Mesendoderm (in vitro differentiated cells): ENCODE results near the gene AQP9. TPM values are rescaled to one million over a fixed set of nuclear protein-coding genes. Genes with fewer than 3 reads are reported as not detected.

Experiments used
- DNase-seq: peaks from one replicate; pipeline ENCODE4 v3.0.0; 2013
- H2AK5ac ChIP-seq: 2 replicates; pipeline ENCODE4 v1.6.1; 2013; ENCODE audit warnings: low read length, inconsistent platforms
- H2BK120ac ChIP-seq: 2 replicates; pipeline ENCODE4 v1.6.1; 2013; ENCODE audit warnings: low read depth, mild to moderate bottlenecking, low read length, moderate library complexity, mixed read lengths
- H2BK15ac ChIP-seq: replicated peaks from 2 replicates; pipeline ENCODE4 v1.6.1; 2013; ENCODE audit warnings: low read depth, mild to moderate bottlenecking, moderate library complexity
- H2BK5ac ChIP-seq: 2 replicates; pipeline ENCODE4 v1.6.1; 2013; ENCODE audit warnings: low read length, inconsistent platforms
- H3K18ac ChIP-seq: 2 replicates; pipeline ENCODE4 v1.6.1; 2013; ENCODE audit warnings: mild to moderate bottlenecking, low read length, mixed read lengths
- H3K23ac ChIP-seq: one replicate; pipeline ENCODE4 v1.6.1; 2013; ENCODE audit warnings: low read length
- H3K27ac ChIP-seq: 2 replicates; pipeline ENCODE4 v1.5.1; 2013; ENCODE audit warnings: low read depth, mild to moderate bottlenecking, inconsistent platforms, low read length, moderate library complexity
- H3K27me3 ChIP-seq: 2 replicates; pipeline ENCODE4 v1.6.1; 2013; ENCODE audit warnings: low read length, control low read depth, mild to moderate bottlenecking, inconsistent platforms; ENCODE audit not compliant: insufficient read depth, poor library complexity
- H3K36me3 ChIP-seq: 2 replicates; pipeline ENCODE4 v1.6.1; 2013; ENCODE audit warnings: low read length, inconsistent platforms; ENCODE audit not compliant: control insufficient read depth, insufficient read depth
- H3K4ac ChIP-seq: one replicate; pipeline ENCODE4 v1.6.1; 2013; ENCODE audit warnings: low read depth, mild to moderate bottlenecking, low read length, moderate library complexity
- H3K4me1 ChIP-seq: 2 replicates; pipeline ENCODE4 v1.6.1; 2013; ENCODE audit warnings: low read depth, low read length, inconsistent platforms; ENCODE audit not compliant: control insufficient read depth
- H3K4me2 ChIP-seq: 2 replicates; pipeline ENCODE4 v1.6.1; 2013; ENCODE audit warnings: low read length
- H3K4me3 ChIP-seq: 2 replicates; pipeline ENCODE4 v1.5.1; 2013; ENCODE audit warnings: mild to moderate bottlenecking, low read length
- H3K56ac ChIP-seq: one replicate; pipeline ENCODE4 v1.6.1; 2013; ENCODE audit warnings: low read length
- H3K79me1 ChIP-seq: 2 replicates; pipeline ENCODE4 v1.6.1; 2013; ENCODE audit warnings: low read length, inconsistent platforms
- H3K79me2 ChIP-seq: 2 replicates; pipeline ENCODE4 v1.6.1; 2013; ENCODE audit warnings: mild to moderate bottlenecking, low read length; ENCODE audit not compliant: control insufficient read depth, insufficient read depth
- H3K9ac ChIP-seq: 2 replicates; pipeline ENCODE4 v1.6.1; 2013; ENCODE audit warnings: low read length, inconsistent platforms
- H4K5ac ChIP-seq: one replicate; pipeline ENCODE4 v1.6.1; 2013; ENCODE audit warnings: low read length
- H4K8ac ChIP-seq: one replicate; pipeline ENCODE4 v1.6.1; 2013; ENCODE audit warnings: low read depth, mild to moderate bottlenecking, control low read depth, low read length, moderate library complexity
- WGBS: extraction: QIAGEN DNeasy Blood & Tissue Kit; methylation state at CpG from one replicate; pipeline ENCODE4 v1.1.7; 2013; ENCODE audit warnings: low lambda C conversion rate, missing lambda C conversion rate; ENCODE audit not compliant: insufficient coverage; ENCODE audit errors: extremely low coverage; 5-methylcytosine and 5-hydroxymethylcytosine counted together
- small RNA-seq: library from polyadenylated mRNA; stranded (forward); fragments of <200 nt; extraction: miRNeasy Mini kit (QIAGEN cat#:217004); gene quantifications from one replicate; pipeline ENCODE3, GENCODE V24; 2013; ENCODE audit not compliant: insufficient read depth

Gene AQP9

DNA sequence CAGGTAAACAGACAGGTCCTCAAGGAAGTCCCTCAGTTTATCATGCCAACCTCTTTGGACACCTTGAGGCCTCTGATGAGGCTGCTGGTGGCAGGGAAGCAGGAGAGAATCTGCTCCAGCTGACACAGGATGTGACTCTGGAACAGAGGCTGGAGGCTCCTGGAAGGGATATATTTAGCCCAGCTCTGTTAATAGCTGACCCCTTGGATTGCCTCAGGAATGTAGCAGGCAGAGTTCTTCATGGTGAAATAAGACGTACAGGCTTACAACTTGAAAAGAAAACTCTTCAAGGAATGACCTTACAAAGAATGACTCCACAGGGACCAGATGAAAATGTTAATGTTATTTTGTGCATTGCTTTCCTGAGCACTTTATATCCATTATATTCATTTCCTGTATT is 90.5 kb downstream of the AQP9 start:
- Histone ChIP-seq H3K4me3 (no peak overlapping the region), H3K27me3 (no peaks in the 10 kb centered on the region), H2BK5ac (no peak overlapping the region), H3K79me1 (no peaks in the 10 kb centered on the region), H3K79me2 (no peaks in the 10 kb centered on the region), H3K56ac (no peak overlapping the region), H4K5ac (no peak overlapping the region), H3K4me1 (peaks cover 5% of the 10 kb centered on the region), H3K9ac (no peak overlapping the region), H2BK15ac (no peak overlapping the region), H3K18ac (peak overlapping the region; percentile 6), H3K36me3 (no peaks in the 10 kb centered on the region), H2AK5ac (no peak overlapping the region), H3K4me2 (no peak overlapping the region), H2BK120ac (peak overlapping the region; percentile 64), H3K4ac (no peak overlapping the region), H3K23ac (no peak overlapping the region), H4K8ac (no peak overlapping the region), H3K27ac (no peak overlapping the region)
- peak; percentile 50 for DNase-seq
- WGBS = no CpG with 5 or more reads among the region's 1 CpG

DNA sequence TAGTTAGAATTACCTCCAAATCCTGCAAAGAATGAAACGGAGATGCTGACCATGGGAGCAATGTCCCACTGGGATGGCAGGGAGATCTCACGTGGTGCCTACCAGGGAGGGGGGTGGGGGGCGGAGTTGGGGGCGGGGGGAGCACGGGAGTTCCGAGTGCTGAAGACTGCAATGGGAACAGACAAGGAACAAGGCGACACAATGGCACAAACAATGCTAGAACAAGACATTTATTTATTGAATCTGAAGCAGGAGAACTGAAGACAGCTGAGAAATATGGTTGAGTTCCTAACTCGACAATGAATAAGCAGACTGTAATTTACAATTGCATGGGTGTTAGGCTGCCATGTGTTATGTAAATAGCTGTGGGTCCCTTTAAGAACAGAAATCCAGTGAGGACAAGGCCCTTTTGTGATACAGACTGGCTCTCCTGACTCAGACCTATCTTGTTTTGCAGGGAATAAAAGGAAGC is 91.2 kb downstream of the AQP9 start:
- Histone ChIP-seq H3K36me3 (no peaks in the 10 kb centered on the region), H3K18ac (no peak overlapping the region), H3K4me1 (peaks cover 5% of the 10 kb centered on the region), H4K5ac (no peak overlapping the region), H2AK5ac (no peak overlapping the region), H3K27me3 (no peaks in the 10 kb centered on the region), H3K4me2 (no peak overlapping the region), H3K27ac (no peak overlapping the region), H2BK15ac (no peak overlapping the region), H2BK120ac (no peak overlapping the region), H3K79me1 (no peaks in the 10 kb centered on the region), H2BK5ac (no peak overlapping the region), H3K9ac (no peak overlapping the region), H3K23ac (no peak overlapping the region), H3K4me3 (no peak overlapping the region), H3K56ac (peak overlapping the region; percentile 43), H3K79me2 (no peaks in the 10 kb centered on the region), H4K8ac (no peak overlapping the region), H3K4ac (no peak overlapping the region)
- DNase-seq = peak; percentile 41
- no CpG with 5 or more reads among the region's 8 CpGs for WGBS

DNA sequence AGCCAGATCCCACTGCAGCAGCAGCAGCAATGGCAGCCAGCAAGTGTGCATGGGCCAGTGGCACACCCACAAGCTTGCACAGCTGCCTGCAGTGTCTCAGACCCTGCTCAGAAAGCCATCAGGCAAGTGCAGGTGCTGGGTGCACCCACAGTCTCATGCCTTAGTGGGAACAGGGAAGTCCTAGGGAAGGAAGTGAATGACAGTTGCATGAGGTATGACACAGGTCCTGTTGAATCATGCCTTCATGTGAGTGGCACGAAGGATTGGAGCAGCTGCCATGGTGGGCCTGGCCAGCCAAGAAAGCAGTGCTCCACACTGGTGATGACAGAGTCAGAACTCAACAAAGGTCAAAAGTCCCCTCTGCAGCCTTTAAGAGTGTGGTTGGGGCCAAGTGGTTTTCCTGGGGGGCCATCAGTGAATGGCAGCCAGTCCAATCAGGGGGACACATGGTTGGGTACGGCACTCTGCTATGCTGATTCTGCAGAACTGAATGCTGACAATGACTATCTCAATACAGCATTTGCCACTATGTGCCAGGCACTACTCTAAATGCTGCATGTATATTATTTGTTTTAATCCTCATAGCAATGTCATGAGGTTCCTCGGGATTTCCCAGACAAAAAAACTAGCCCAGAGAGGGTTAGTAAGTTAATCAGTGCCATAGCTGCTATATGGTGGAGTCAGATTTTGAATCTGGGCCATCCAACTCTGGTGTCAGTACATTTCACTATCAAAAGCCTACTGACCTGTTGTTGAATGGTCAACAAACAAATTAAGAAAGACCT is 94.3 kb downstream of the AQP9 start:
- Histone ChIP-seq H3K4me2 (no peak overlapping the region), H3K4me3 (no peak overlapping the region), H3K27ac (no peak overlapping the region), H3K9ac (no peak overlapping the region), H2BK120ac (no peak overlapping the region), H3K18ac (no peak overlapping the region), H3K79me2 (no peaks in the 10 kb centered on the region), H3K36me3 (no peaks in the 10 kb centered on the region), H2AK5ac (no peak overlapping the region), H4K5ac (no peak overlapping the region), H3K4me1 (peaks cover 5% of the 10 kb centered on the region), H2BK5ac (no peak overlapping the region), H3K23ac (no peak overlapping the region), H3K79me1 (no peaks in the 10 kb centered on the region), H2BK15ac (no peak overlapping the region), H3K4ac (no peak overlapping the region), H3K27me3 (no peaks in the 10 kb centered on the region), H4K8ac (no peak overlapping the region), H3K56ac (no peak overlapping the region)
- no peak for DNase-seq
- WGBS = no CpG with 5 or more reads among the region's 3 CpGs

DNA sequence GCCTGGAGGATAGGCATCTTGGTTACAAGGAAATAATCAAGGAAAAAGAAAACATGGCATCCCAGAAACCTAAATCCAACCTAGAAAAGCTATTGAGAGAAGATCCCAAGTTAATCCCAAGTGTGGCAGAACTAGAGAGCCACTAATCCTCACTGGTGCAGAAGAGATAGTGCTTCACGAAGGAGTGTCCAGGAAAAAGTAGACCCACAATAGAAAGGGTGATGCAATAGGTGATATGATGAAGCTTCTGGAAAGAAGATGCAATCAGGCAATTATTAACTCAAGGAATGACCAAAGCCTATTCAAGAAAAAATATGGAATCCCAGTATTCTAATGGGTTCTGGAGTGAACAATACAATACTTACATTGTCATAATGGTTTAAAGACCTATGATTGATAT is 95.2 kb downstream of the AQP9 start:
- Histone ChIP-seq H3K79me1 (no peaks in the 10 kb centered on the region), H2BK15ac (no peak overlapping the region), H3K23ac (no peak overlapping the region), H3K4me1 (peaks cover 5% of the 10 kb centered on the region), H4K5ac (no peak overlapping the region), H3K79me2 (no peaks in the 10 kb centered on the region), H2AK5ac (no peak overlapping the region), H3K9ac (no peak overlapping the region), H3K56ac (no peak overlapping the region), H4K8ac (no peak overlapping the region), H3K4ac (no peak overlapping the region), H3K18ac (no peak overlapping the region), H3K4me3 (no peak overlapping the region), H2BK5ac (no peak overlapping the region), H2BK120ac (no peak overlapping the region), H3K36me3 (no peaks in the 10 kb centered on the region), H3K4me2 (no peak overlapping the region), H3K27me3 (no peaks in the 10 kb centered on the region), H3K27ac (no peak overlapping the region)
- no peak for DNase-seq
- no CpG with 5 or more reads among the region's 1 CpG for WGBS

Small RNA genes within 50 kb of the gene (small RNA-seq; reads per million reads assigned to genes)
- gene MTCO3P23 = not detected
